ENCODE results near the gene TRABD2B.

Gene TRABD2B

DNA sequence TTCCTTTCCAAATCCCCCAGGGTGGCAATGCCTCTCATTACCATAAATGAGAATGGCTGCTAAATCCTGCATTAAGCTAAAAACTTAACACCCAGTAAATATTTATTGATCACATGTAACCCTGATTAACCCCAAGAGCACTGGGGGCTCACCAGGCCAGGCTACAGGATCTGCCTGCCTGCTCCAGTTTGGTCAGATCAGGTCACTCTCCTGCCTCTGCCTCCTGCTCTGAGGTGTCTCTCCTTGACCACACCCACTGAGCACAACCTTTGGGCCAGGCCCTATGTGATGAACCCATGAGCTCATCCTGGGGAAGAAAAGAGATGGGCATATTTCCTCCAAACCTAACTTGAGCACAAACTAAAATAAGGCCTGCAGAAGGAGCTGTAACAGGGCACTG, 93.5 kb downstream of the TRABD2B start:
- no peak for FAIRE-seq

DNA sequence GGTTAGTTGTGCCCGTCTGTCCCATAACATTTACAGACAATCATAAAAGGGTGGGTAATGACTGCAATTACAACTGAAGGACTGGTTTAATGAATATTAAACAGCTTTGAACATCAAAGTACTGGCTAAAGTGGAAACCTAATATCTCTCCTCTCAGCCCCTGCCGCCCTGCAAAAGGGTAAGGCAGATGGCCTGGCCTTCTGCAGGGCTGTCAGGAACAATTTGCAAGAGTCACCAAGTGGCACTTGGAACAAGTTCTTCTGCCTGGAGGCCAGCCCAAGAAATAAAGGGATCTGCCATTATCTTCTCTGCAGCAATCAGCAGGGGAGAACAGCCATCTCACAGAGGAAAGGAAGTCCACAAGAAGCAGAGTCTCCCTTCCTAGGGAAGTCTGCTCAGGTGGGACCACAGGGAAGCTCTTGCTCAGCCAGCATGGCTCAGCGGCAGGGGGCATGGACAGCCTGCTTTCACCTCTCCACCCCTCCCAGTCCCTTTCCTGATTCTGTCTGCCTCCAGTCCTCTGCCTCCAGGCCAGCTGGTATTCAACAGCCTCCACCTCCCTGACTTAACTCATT, 96.1 kb downstream of the TRABD2B start:
- FAIRE-seq, result no peak

DNA sequence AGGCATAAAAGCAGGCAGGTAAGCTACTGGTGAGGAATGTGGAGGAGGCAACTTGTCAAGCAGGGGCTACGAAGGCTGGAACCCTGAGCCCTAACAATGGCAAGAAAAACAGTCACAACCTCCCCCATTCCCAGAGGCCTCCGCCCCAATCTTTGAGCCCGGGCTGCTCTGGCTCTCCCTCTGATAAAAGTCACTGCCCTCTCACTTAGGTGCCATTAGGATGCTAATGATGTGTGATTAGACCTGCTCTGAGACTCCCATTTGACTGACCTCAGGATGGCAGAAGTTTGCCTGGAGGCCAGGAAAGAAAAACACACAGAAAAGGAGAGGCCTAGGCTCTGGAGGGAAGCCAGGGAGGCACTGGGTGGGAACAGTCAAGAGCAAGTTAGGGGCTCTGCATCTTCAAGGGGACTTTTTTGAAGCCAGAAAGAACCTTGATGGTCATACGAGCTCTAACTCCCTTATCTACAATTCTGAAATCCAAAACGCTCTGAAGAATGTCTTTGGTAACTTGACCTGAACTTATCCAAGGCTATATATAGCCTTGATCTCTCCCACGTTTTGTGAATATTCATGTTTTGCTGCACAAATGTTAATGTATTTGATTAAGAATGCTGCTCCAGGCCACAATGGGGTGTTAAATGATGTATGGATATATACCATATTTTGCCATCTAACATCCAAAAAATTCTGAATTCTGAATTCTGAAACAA, 98.9 kb downstream of the TRABD2B start:
- no peak for FAIRE-seq

DNA sequence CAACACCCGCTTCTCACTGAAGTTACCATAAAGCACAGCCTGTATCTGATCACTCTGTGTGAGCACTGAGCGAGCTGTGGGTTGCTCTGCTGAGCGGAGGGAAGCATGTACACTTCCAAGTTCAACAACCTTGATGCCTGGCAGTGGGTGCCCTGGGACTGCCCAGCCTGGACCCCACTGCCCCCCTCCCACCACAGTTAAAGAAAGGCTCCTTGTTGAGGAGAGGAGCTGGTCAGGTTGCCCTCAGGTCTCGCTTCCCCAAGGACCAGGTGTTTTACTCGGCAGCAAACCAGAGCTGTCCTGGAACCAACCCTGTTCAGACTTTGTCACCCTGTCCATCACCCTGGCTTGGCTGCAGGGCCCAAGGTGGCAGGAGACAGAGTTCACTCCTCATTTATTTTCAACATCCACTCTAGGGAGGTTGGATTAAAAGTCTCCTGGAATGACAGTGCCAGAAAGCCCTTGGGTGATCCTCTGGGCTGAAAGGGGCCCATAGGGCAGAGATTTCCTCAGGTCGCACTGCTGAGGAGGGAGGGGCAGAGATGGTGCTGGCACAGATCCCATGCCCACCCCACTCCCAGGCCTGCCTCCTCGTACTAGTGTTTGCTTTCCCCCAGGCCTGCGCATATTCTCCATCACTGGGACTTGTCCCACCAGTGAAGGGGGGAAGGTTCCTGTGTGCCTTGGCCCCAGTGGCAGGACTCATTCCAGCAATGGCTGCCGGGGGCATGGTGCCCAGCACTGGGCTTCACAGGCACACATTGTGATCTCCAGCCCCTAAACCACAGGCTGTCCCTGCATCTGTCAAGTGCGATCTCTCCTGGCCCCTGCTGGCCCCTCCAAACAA, 101.7 kb downstream of the TRABD2B start:
- FAIRE-seq, result no peak

DNA sequence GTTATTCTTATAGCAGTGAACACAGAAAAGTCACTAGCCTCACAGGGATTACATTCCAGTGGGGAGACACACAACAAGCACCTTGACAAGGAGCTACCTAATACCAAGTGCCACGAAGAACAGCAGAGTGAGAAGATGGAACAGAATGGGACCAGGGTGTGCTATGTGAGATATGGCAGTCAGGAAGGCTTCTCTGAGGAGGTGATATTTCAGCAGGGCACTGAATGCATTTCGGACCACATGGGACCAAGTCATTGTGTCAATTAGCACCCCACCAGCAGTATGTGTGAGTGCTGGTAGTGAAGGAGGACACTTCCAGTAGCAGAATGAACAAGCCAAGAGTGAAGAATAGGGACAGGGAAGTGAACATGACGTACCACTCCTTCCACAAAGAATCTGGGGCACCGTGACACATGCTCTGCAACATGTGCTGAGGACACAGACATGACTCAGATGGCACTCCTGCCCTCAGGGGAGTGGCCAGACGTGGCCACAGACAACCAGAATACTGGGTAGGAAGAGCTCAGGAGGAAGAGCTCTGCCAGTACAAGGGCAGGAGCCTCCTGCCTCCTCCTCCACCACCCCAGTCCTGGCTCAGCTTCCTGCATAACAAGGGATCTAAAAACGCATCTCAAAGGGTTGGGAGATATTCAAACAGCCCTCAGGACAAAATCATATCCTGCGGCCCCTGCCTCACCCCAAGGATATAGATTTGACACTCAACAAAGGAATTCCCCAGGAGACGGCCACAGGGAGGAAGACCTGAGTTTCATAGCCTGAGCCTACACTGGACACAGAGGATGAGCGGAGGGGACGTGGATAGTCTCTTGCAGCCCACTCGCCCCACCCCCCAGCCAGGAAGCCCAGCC, 102.5 kb downstream of the TRABD2B start:
- FAIRE-seq, result no peak

DNA sequence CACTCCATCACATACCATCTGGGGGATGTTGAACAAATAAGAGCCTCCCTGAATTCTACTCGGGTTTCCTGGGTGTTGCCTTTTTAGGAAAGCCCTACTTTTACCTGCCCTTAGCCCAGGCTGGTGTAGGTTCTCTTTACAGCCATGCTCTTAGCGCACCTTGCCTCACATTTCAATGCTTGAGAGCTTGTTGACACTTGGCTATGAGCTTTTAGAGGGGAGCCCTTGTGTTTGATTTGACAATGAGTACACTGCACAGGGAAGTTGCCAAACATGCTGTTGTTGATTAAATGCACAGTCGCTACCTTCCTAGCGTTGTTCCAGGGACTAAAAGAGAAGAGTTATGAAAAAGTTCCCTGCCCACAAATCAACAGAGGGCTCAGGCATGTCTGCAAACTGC, 103.8 kb downstream of the TRABD2B start:
- no peak for FAIRE-seq

DNA sequence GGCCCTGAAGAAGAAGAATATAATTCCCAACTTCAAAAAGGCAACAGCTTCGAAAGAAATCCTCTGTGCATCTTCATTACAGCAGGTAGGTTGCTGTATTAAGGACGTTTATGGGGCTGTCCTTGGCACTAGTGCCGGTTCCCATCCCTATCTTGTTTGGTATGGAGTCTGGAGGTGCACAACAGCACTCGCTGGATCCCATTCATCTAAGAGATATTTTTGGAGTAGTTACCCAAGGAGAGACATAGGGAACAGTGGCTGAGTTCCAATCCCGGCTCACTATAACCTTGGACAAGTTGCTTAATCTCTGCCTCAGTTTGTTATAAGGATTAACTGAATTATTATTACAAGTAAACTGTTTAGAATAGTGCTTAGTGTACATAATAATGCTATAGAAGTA, 106.4 kb downstream of the TRABD2B start:
- no peak for FAIRE-seq

DNA sequence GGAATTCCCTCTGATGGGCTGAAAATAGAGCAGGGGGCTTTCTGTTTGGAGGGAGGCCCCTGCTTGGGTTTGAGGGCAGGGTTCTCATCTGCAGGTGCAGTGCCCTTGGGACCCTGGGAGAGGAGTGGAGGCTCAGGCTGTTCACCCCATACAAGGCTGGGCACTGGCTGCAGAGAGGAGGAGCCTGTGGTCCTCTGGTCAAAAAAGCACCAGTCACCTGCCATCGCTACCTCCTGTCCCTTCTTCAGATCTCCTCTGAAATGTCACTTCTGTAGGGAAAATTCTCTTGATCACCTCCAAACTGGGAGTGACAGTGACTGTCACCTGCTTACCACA, 108.9 kb downstream of the TRABD2B start:
- FAIRE-seq, result no peak

DNA sequence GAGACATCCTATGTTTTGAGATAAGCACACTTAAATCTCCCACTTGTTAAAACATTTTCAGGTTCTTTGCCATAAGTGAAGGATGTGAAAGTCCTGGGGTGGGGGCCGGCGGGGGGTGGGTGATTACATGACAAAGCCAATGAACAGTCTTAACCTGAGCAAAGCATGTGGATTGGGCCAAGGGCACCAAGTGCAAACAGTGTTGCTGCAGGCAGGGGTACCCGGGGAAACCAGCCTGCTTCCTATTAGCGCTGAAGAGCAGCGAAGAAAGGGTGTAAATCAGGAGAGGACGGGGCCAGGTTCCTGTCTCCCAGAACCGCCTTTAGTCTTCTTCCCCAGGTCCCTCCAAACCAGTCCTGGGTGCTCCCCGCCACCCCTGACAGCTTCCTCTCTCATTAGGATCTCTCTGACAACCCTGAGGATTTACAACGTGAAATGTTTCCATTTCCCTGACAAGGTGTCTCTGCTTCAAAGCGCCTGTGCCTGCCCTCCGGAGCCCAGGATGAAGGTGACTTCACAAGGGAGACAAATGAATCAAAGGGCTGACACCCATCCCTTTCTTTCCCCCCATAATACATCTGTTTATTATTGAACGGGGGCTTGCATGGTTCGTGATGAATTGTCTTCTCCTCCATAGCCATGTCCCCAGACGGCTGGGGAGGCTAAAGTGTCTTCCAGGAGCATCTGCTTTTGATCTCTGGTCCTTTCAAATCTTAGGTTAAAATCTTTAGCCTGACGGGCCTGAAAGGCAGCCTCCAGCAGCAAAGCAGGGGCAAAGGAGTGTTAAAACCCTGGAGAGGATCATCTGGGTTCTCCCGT, 109.5 kb downstream of the TRABD2B start:
- no peak for FAIRE-seq

DNA sequence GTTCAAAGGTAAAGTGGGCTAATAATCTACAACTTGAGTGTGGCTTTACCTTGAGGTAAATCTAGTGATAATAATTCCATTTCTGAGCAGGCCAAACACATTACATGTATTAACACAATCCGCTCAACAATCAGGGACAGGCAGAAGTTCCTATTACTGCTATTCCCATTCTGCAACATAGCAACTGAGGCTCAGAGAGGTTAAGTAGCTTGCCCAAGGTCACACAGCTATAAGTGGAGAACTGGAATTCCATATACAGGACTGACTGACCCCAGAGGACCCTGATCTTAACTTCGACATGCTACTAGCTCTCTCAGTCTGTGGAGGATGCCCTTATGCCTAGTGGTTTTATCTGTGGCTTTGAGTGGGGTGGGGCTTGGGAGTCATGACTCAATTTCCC, 110.1 kb downstream of the TRABD2B start:
- no peak for FAIRE-seq

DNA sequence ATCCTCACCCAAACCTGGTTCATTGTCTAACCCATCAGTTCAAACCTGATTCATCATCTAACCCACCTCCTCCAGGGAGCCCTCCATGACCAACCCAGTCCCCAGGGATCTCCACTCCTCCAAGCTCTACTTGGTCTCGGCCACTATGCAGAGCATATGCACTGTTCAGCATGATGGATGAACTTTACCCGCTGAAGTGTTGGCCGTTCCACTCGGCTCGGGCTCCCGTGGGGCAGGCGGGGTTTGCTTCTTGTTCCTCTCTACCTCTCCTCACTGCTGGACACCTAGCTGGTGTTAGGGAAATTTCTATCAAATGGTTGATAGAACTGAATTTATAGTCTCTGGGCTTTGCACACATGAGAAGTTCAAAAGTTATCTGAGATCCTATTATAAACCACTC, 111.0 kb downstream of the TRABD2B start:
- FAIRE-seq, result no peak

DNA sequence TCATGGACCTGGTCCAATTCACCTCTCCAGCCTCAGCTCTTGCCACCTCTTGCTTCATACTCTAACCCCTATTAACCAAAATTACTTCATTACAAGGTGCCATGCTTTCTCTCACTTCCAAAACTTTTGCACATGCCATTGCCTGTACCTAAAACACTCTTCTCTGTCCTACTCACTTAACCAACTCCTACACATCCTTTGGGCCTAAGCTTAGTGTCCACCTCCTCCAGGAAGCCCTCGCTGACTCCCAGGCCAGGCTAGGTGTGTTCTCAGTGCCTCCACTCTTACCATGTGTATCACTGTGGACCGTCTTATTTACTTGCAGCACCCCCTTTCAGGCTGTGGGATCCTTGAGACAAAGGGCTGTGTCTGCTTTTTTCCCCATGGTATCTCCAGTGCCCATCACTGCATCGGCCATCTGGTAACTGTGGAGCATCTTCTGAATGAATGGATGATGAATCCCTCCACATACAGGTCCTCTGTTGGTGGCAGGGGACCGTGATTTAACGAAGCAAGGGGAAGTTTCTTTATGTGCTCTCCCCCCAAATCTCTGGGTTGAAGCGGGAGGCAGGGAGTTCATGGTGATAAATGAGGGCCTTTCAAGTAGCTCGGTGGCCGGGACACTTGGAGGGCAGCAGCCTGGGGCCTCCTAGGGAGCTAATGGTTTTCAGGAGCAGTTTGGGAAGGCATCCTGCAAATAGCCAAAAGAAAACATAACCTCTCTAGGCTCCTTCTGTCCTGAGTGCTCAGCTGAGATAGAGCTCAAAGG, 111.9 kb downstream of the TRABD2B start:
- FAIRE-seq, result no peak

DNA sequence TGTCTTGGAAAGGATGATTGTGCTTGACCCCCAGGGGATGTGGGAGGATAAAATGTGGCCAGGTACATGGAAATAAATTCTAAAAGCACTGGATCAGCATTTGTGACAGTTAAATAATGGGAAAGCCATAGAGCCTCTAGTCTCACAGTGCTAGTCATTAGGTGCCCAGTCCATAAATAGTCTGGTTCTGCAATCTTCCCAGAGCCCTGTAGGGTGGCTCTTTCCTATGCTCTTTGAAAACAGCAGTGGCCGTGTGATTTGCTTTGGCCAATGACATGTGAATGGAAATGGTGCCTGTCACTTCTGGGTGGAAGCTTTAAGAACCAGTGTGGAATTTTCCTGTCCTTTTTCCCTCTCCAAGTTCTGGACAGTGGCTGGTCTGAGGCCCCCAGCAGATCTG, 113.2 kb downstream of the TRABD2B start:
- no peak for FAIRE-seq

DNA sequence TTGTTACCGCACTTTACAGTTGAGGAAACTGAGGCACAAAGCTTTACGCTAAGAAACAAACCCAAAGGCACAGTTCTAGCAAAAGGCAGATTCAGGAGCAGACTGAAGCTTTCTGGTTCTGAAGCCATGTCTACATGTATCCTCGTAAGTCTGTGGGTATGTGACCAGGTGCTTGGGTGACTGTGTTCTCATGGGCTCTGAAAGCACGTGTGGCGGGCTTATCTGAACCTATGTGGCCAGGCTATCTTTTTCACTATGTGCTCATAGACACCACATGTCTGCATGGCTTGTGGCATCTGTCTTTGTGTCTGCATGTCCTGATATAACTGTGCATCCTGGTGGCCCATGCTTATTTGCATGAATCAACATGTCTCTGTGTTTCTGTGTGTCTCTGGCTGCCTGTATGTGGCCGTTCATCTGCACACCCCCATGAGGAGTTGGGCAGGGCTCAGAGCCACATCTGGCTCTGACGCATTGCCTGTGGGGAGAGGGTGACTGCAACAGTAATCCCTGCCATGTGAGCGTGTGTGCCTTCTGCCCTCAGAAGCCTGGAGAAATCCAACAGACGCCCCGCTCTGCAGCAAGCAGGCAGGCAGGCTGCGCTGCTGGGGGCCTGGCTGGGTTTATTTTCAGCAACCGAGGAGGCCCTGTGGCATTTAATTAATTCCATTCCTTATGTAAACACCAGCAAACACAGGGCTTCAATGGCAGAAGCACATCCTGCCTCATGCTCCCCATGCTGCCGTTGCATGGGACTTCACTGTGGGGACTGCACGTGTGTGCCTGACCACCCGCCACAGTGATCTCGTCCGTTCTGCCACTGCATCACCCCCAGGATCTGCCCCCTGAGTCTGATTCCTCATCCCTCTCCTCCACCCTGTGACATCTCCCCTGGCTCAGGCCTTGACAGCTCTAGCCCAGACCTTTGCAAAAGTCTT, 115.4 kb downstream of the TRABD2B start:
- no peak for FAIRE-seq

DNA sequence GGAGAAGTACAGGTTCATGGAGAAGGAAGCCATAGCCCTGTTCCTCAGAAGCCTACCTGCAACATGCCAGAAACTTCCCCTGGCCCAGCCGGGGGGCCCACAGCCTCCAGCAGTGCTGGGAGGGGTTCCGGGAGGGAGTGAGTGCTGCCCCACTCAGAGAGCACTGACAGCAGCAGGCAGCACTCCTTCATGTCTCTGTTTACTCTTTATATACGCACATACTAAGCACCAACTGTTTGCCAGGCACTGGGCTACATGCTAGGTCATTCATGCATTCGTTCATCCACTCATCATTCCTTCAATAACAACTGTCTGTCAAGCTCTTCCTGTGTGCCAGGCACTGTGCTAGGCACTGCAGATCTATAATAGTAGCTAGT, 120.6 kb downstream of the TRABD2B start:
- no peak for FAIRE-seq

DNA sequence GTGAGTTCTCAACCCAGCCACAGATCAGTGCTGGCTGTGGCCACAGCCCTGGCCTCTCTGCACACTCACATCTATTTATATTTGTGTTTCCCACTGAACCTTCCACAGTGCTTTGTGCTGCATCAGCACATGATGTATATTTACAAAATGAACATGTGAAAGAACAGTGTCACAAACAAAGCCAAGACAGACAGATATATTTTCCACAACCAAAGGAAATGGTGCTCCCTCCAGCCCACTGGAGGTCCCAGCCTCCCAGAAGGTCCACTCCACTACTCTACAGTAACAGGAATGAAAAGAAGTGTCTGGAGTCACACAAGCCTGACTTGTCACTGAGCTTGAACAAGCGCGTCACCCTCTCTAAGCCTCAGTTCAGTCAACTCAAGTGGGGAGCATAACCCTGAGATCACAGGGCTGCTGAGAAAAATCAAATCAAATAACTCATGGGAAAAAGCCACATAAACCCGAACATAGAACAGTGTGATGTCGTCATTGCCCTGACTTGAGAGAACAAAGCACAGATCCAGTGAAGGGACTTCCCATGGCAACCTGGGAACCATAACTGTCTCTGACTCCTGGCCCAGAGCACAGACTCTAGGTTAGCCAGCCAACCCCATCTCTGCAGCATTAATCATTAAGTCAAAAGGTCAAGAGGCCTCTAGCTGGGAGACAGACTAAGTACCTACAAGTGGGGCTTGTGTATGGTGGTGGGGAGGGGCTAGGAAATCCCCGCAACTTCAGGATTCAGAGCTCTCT, 121.2 kb downstream of the TRABD2B start:
- no peak for FAIRE-seq

DNA sequence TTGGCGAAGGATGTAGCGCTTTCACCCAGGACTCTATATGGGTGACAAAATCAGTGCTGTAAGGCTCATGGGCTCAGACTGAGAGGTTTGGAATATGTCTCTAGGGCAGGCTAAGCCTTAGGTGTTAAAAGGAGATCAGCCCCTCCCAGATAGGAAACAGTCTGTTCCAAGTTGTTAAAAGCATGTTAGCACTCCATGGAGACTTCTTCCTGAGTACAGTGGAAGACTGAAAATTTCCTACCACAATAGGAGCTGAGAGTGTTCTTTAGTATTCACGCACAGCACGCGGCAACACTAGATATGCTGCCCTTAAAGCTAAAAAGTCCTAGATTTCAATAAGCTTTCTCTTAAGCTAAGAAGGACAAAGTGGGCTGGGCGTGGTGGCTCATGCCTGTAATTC, 122.1 kb downstream of the TRABD2B start:
- no peak for FAIRE-seq

DNA sequence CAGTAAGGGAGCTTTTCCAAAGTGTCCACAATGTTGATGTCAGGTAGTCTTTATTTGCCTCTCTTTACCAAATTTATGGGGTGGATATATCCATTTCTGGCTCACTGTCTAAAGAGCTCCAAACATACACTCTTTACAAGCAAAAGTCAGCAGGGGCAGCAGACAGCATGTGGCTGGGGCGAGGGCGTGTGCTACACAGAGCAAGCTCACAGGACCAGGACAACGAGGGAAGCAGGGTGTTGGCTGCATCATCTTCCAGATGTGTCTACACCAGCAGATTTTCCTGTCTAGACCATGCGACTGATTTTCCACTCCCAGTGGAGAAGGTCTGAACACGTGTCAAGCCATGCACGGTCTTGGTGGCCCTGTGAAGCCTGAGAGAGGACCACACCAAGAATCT, 123.8 kb downstream of the TRABD2B start:
- FAIRE-seq, result no peak

DNA sequence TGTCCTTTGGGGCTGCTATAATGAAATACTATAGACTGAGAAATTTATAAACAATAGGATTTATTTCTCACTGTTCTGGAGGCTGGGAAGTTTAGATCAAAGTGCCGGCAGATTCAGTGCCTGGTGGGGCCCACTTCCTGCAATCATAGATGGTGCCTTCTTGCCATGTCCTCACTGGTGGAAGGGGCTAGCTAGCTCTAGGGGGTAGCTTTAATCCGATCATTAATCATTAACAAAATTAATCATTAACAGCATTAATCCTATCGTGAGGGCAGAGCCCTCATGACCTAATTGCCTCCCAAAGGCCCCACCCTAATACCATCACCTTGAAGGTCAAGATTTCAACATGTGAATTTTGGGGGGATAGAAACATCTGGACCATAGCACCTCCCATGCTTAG, 124.3 kb downstream of the TRABD2B start:
- no peak for FAIRE-seq

Measured in TTC549 (cell line).